Measurements from ENCODE around the gene ALOX15. TPM values are rescaled to one million over a fixed set of nuclear protein-coding genes. Genes with fewer than 3 reads are reported as not detected.

ALOX15 gene
- total RNA-seq, 1 donor from 2014 or later: not detected

Other genes starting within 250 kb of the ALOX15 start
- 0.51 and 0.63 TPM in 2 replicates for gene SPNS3, start 207.7 kb downstream of the ALOX15 start, total RNA-seq
- gene SPNS2, start 142.8 kb downstream of the ALOX15 start, total RNA-seq: 45.6 and 70.2 TPM in 2 replicates
- 29.7 and 34.3 TPM in 2 replicates for gene MYBBP1A, start 86.3 kb downstream of the ALOX15 start, total RNA-seq
- not detected in 2 replicates for gene GGT6, start 81.1 kb downstream of the ALOX15 start, total RNA-seq
- gene SMTNL2, start 57.1 kb downstream of the ALOX15 start, total RNA-seq: not detected in 2 replicates
- gene PELP1, start 62.5 kb upstream of the ALOX15 start, total RNA-seq: 10.0 and 13.7 TPM in 2 replicates
- gene ARRB2, start 69.0 kb upstream of the ALOX15 start, total RNA-seq: 8.2 and 8.5 TPM in 2 replicates
- 7.8 and 13.7 TPM in 2 replicates for gene MED11, start 89.8 kb upstream of the ALOX15 start, total RNA-seq
- 0.13 TPM in 1 of 2 replicates, not detected in the other for gene ZMYND15, start 98.2 kb upstream of the ALOX15 start, total RNA-seq
- 1.2 and 2.4 TPM in 2 replicates for gene CXCL16, start 98.2 kb upstream of the ALOX15 start, total RNA-seq
- not detected in 2 replicates for gene TM4SF5, start 130.2 kb upstream of the ALOX15 start, total RNA-seq
- gene VMO1, start 144.7 kb upstream of the ALOX15 start, total RNA-seq: 0.38 and 0.39 TPM in 2 replicates
- not detected in 2 replicates for gene GLTPD2, start 147.3 kb upstream of the ALOX15 start, total RNA-seq
- 167 and 224 TPM in 2 replicates for gene PSMB6, start 154.5 kb upstream of the ALOX15 start, total RNA-seq
- gene PLD2, start 165.5 kb upstream of the ALOX15 start, total RNA-seq: 22.6 and 35.4 TPM in 2 replicates
- gene MINK1, start 191.7 kb upstream of the ALOX15 start, total RNA-seq: 20.5 and 32.9 TPM in 2 replicates